Hematopoietic multipotent progenitor cell treated with erythropoietin and hydrocortisone succinate and interleukin-3 and kit ligand, for 8 days (in vitro differentiated cells): ENCODE results near the gene ATG9A.

Experiments
- DNase-seq: peaks from one replicate; pipeline ENCODE4 v3.0.0-alpha.2; 2015

The ATG9A gene

GRCh38 chr2:219175928-219176817 lies 53.3 kb downstream of the ATG9A start:
- DNase-seq = peak; percentile 43

- DNase-seq = no peak
Measured at GRCh38 chr2:219175486-219175885, 54.0 kb downstream of the ATG9A start.

GRCh38 chr2:219174801-219175200 lies 54.6 kb downstream of the ATG9A start:
- DNase-seq = no peak

GRCh38 chr2:219174146-219174545 lies 55.3 kb downstream of the ATG9A start:
- DNase-seq = no peak

- no peak for DNase-seq
Measured at GRCh38 chr2:219173176-219173575, 56.3 kb downstream of the ATG9A start.

GRCh38 chr2:219172231-219173154 lies 56.9 kb downstream of the ATG9A start:
- DNase-seq = peak; percentile 33

- peak; percentile 65 for DNase-seq
Measured at GRCh38 chr2:219171231-219171651, 58.2 kb downstream of the ATG9A start.

GRCh38 chr2:219169930-219170654 lies 59.3 kb downstream of the ATG9A start, which contains the start of gene SLC23A3:
SLC23A3 (minus strand) TSS chr2:219170029; CDS start chr2:219169984, 45 bp downstream.
- DNase-seq = no peak
